ENCODE measurements around the gene EIF3K. TPM values are rescaled to one million over a fixed set of nuclear protein-coding genes. Genes with fewer than 3 reads are reported as not detected.
"Not testable (repeated sequence)": the region's sequence is repeated elsewhere in the genome, so short reads cannot be mapped to it uniquely, and the experiment has no call there.

The EIF3K gene
- total RNA-seq, 2 donors from 2014 or later = 343 to 430 TPM

- DNase-seq (no peak), ATAC-seq (no peak)
- intact Hi-C loops (cut with DNase I, micrococcal nuclease) = no loop called here
These were observed 2.7 kb upstream of the EIF3K start for GRCh38 chr19:38616265-38616664.

DNA sequence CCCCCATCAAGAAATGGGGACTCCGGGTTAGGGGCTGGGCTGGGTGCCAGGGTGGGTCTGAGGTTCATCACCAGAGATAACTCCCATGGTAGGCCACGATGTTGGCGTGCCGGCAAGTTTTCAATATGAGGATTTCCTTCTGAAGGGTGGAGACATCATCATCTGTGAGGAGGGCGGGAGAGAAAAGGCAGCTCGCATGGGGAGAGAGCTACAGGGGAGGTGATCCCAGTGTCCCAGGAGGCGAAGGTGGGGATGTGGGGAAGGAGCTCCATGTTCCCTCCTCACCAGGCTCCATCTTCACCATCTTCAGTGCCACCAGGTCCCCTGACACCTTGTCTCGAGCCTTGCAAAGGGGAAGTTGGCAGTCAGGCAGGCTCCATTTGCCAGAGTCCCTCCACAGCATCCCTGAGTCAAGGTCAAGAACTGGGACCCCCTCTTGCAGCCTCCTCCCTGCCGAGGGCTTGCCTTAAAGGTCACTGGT lies 1.7 kb upstream of the EIF3K start:
- no peak for ATAC-seq
- DNase-seq = peak in 1 of 2 donors; percentile 38
- intact Hi-C loops (cut with DNase I, micrococcal nuclease) = no loop called here

- intact Hi-C loops (cut with DNase I, micrococcal nuclease) = no loop called here
- DNase-seq = peak; percentile 72 to 76
These were observed 1.0 kb upstream of the EIF3K start, which contains the start of gene MAP4K1 for GRCh38 chr19:38617764-38618589. Gene MAP4K1 (minus strand): TSS chr19:38617953. CDS start chr19:38617895, 58 bp downstream.

DNA sequence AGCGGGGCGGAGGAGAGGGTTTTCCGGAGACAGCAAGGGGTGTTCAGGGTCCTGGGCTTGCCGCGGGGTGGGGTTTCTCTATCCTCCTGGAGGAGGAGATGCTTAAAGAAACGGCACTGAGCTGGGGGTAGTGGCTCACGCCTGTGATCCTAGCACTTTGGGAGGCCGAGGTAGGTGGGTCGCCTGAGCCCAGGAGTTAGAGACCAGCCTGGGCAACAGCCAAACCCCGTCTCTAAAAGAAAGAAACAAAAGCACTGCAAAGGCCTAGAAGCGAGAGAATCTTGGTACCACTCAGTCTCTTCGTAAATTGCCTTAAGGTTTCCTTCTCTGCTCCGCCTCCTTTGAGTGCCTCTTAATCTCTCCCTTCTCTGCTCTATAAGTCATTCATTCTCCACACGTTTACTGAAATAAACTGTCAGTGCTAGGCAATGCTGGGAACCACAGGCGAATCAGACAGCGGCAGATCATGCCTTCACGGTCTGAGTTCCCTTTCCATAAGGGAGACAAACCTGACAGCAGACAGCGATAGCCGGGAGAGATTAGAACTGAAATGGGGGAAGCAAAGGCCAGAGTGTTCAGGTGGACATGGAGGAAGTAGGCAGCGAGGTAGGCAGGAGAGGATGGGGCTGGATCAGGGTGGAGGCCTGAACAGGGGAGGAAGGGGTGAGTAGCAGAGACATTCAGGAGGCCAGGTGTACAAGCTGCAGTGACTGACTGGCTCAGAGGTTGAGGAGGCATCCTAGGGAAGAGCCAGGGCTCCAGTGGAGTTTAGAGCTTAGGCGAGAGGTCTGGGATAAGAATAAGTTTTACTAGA lies 580 bp downstream of the EIF3K start:
- peak; percentile 14 for ATAC-seq
- DNase-seq = no peak
- intact Hi-C loops (cut with DNase I, micrococcal nuclease) = no loop called here

More at GRCh38 chr19:38617764-38618589, 1.0 kb upstream of the EIF3K start, which contains the start of gene MAP4K1:
- peak; percentile 9 for ATAC-seq

DNA sequence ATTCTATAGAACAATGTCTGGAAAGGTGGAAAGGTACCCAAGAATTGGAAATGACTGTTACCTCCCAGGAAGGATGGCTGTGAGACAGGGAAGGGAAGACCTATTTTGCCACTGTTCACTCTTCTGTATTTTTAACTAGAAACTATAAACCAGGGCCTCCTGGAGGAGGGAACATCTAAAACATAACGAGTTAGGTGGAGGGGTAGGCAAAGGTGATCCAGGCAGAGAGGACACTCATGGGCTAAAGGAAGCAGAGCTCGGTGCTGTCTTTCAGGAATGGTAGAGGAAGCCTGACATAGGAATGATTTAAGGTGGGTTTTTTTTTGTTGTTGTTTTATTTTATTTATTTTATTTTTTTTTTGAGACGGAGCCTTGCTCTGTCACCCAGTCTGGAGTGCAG lies 5.8 kb downstream of the EIF3K start:
- intact Hi-C loops (cut with DNase I, micrococcal nuclease) = no loop called here
- DNase-seq = no peak
- no peak for ATAC-seq

- ATAC-seq (no peak), DNase-seq (no peak)
- intact Hi-C loops (cut with DNase I, micrococcal nuclease) = no loop called here
These were observed 7.4 kb downstream of the EIF3K start for GRCh38 chr19:38626401-38626800.

- no peak for ATAC-seq
These were observed 10.6 kb downstream of the EIF3K start for GRCh38 chr19:38629568-38629967.

DNA sequence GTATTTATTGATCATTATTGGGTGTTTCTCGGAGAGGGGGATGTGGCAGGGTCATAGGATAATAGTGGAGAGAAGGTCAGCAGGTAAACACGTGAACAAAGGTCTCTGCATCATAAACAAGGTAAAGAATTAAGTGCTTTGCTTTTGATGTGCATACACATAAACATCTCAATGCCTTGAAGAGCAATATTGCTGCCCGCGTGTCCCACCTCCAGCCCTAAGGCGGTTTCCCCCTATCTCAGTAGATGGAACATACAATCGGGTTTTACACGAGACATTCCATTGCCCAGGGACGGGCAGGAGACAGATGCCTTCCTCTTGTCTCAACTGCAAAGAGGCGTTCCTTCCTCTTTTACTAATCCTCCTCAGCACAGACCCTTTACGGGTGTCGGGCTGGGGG lies 12.3 kb downstream of the EIF3K start:
- not testable (repeated sequence) for DNase-seq, ATAC-seq
- intact Hi-C loops (cut with DNase I, micrococcal nuclease) = loop anchor here in 1 of 2 donors (5.0 kb wide), 1 partner anchor 229 kb away; the partner anchor contains the start of gene FAM98C

More at GRCh38 chr19:38629568-38629967, 10.6 kb downstream of the EIF3K start:
- intact Hi-C loops (cut with DNase I, micrococcal nuclease) = no loop called here
- no peak for DNase-seq

- ATAC-seq, DNase-seq: not testable (repeated sequence)
- intact Hi-C loops (cut with DNase I, micrococcal nuclease) = loop anchor here in 1 of 2 donors (5.0 kb wide), 1 partner anchor 230 kb away; the partner anchor contains the start of gene FAM98C
These were observed 13.0 kb downstream of the EIF3K start for GRCh38 chr19:38631811-38632475.

DNA sequence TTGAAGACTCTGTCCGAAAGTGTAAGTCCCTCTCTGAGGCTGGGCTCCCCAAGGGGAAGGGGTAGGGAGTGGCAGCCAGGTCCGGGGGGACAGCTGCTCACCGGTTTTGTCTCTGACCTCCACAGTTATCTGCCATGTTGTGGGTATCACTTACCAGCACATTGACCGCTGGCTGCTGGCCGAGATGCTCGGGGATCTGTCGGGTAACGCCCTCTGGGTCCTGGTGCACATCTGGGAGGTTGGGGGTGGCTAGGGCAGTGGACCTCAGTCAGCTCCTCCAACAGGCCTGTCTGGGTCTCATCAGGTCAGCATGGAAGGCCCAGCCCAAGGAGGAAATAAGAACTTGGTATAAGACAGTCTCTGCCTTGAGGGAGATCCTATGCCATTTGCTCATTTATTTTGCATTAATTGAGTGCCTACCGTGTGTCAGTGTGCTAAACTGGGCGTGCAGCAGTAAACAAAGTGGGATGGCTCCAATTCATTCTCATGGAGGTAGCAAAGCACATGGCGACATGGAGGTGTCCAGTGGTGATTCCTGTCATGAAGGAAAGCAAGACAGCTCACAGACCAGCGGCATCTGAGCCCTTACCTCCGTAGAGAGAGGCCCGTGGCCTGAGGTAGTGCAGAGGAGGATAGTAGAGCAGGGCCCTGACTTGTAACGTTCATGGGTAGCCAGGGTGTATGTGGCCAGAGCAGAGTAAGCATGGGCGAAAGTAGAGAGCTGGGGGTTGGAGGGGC lies 13.7 kb downstream of the EIF3K start:
- intact Hi-C loops (cut with DNase I, micrococcal nuclease) = loop anchor here in 1 of 2 donors (5.0 kb wide), 1 partner anchor 230 kb away; the partner anchor contains the start of gene FAM98C
- ATAC-seq = no peak

GRCh38 chr19:38634757-38635482 lies 15.9 kb downstream of the EIF3K start:
- intact Hi-C loops (cut with DNase I, micrococcal nuclease) = loop anchor here in 1 of 2 donors (5.0 kb wide), 1 partner anchor 233 kb away; the partner anchor contains the start of gene FAM98C
- peak; percentile 7 for ATAC-seq
- peak in 1 of 2 donors; percentile 82 for DNase-seq

More for the DNA sequence above, 13.7 kb downstream of the EIF3K start:
- DNase-seq = no peak

DNA sequence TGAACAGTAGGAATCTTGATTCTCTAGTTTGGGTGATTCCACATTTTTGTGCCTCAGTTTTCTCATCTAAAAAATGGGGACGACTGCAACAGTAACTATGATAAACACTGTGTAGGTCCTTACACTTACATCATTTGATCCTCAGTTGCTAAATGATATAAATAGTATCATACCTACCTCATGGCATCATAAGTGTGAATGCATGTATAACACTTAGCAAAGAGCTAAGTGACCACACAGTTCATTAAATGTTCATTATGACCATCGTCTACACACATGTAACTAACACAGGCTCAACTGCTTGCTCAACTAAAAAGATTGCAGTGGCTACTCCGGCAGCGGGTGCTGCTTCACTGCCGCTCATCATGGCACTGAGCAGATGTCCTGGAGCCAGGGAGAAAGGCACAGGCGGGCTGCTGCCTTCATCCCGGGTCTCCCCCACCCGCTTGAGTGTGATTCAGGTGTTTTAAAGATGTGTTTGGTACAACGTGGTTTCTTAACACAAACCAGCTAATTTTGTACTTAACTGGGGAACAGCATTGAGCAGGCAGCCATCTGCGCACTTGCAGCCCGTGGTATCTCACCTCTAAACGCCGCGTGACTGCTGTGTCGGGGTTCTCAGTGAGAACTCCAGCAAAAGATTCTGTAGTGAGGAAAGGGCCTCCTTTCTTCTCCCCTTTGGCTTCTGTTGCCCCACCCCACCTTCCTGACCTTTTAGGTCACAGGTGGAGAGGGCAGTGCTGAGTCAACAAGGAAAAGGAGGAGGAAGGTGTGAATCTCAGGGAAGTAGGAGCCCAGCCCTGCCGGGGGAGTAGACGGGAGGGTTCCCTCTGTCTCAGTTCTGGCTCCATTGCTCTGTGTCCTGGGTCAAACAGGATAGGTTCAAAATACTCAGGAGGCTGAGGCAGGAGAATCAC lies 16.8 kb downstream of the EIF3K start:
- intact Hi-C loops (cut with DNase I, micrococcal nuclease) = no loop called here
- peak; percentile 20 for ATAC-seq
- DNase-seq = peak in 1 of 2 donors; percentile 25

DNA sequence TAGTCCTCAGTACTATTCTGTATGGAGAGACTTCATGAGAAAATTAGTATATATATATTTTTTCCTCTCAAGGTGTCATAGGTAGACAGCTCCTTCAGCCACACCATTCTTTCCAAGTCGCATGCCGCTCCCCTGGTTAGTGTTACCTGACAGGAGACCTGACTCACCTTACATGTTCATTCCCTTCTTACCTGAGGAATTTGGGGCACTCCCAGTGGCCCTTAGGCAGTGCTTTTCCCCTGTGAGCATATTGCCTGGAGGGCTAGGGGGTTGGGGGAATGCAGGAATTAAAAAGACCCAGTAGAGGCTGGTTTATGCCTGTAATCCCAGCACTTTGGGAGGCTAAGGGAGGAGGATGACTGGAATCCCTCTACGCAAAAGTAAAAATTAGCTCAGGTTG lies 19.5 kb downstream of the EIF3K start:
- intact Hi-C loops (cut with DNase I, micrococcal nuclease) = no loop called here
- DNase-seq (no peak), ATAC-seq (no peak)

GRCh38 chr19:38639679-38640078 lies 20.7 kb downstream of the EIF3K start:
- DNase-seq (no peak), ATAC-seq (no peak)
- intact Hi-C loops (cut with DNase I, micrococcal nuclease) = no loop called here

GRCh38 chr19:38640368-38640767 lies 21.4 kb downstream of the EIF3K start:
- DNase-seq = no peak
- intact Hi-C loops (cut with DNase I, micrococcal nuclease) = no loop called here

GRCh38 chr19:38642176-38642575 lies 23.2 kb downstream of the EIF3K start:
- intact Hi-C loops (cut with DNase I, micrococcal nuclease) = no loop called here
- peak; percentile 1 for ATAC-seq
- no peak for DNase-seq

More at GRCh38 chr19:38640368-38640767, 21.4 kb downstream of the EIF3K start:
- ATAC-seq = peak; percentile 24

All from left colon (tissue), 2 donors.